ENCODE results near the gene HGS. TPM values are rescaled to one million over a fixed set of nuclear protein-coding genes. Genes with fewer than 3 reads are reported as not detected.

HGS gene
- total RNA-seq, 1 donor from 2014 or later, result 92.0 TPM

- Histone ChIP-seq H3K9me3 (no peaks in the 10 kb centered on the region), H3K27ac (no peak overlapping the region), H3K4me1 (peaks cover 11% of the 10 kb centered on the region), H3K36me3 (peaks cover 96% of the 10 kb centered on the region), H3K4me3 (no peak overlapping the region), H3K27me3 (ENCODE audit: low read depth) (no peaks in the 10 kb centered on the region)
- intact Hi-C loops (cut with DNase I), result no loop called here
- no peak for ATAC-seq
- DNase-seq, result no peak
- TF ChIP-seq CTCF (IDR thresholded peaks at IDR 0.05), result no peak
Measured at GRCh38 chr17:81696218-81696941, 12.6 kb downstream of the HGS start.

DNA sequence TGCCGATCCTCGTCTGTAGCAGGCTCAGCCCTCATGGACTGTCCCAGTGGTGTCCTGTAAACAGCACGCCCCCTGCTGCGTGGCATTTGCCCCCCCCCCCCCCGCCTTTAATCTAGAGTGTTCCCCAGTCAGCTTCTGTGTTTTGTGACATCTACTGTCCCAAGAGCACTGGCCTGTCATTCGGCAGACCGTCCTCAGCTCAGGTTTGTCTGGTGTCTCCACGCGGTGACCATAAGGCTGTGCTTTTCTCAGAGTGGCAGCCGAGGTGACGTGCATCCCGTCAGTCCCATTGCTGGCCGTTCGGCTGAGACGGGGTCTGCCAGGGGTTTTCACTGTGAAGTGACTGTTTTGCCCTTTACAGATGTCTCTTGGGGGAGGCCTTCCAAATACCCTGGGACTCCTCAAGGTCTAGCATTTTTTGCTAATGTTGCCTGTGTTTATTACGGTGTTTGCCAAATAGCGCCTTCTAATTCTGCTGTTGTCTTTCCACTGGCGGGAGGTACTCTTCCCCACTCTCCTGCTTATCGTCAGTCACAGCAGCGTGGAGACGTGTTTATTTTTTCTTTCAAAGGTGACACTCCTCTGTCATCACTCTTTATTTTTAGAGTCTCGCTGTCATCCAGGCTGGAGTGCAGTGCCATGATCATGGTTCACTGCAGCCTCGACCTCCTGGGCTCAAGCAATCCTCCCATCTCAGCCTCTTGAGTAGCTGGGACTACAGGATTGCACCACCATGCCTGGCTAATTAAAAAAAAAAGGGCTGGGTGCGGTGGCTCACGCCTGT, 13.6 kb downstream of the HGS start:
- DNase-seq, result no peak

DNA sequence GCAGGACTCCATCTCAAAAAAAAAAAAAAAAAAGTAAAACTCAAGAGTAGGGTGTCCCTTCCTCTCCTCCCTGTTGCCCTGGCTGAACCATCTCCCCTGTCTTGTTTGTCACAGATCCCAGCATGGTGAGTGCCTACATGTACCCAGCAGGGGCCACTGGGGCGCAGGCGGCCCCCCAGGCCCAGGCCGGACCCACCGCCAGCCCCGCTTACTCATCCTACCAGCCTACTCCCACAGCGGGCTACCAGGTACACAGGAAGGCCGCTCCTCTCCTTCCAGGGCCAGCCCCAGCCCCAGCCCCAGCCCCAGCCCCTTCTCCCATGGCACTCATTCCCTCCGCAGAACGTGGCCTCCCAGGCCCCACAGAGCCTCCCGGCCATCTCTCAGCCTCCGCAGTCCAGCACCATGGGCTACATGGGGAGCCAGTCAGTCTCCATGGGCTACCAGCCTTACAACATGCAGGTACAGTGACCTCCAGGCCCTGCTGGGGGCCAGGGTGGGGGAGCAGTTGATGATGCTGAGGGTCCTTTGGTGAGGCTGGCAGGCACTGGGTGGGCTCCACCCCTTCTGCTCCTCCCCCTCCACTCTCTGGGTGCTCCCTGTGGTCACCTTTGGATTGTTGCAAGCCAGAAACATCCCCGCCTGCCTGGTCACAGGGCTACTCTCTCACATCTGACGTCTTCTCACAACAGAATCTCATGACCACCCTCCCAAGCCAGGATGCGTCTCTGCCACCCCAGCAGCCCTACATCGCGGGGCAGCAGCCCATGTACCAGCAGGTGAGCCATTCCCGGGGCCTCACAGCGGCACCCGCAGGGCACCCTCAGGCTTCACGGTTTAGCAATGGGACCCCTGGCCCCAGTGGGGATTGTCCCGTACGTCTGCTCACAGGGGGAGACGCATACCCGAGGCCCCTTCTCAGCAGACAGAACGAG, 16.8 kb downstream of the HGS start:
- Histone ChIP-seq H3K36me3 (peaks cover 63% of the 10 kb centered on the region), H3K4me1 (peaks cover 36% of the 10 kb centered on the region), H3K27me3 (ENCODE audit: low read depth) (no peaks in the 10 kb centered on the region), H3K4me3 (no peak overlapping the region), H3K9me3 (no peaks in the 10 kb centered on the region), H3K27ac (no peak overlapping the region)
- DNase-seq, result no peak
- ATAC-seq, result no peak
- TF ChIP-seq CTCF (IDR thresholded peaks at IDR 0.05), result no peak
- intact Hi-C loops (cut with DNase I), result no loop called here

More for the DNA sequence above, 13.6 kb downstream of the HGS start:
- ATAC-seq, result no peak
- Histone ChIP-seq H3K9me3 (no peaks in the 10 kb centered on the region), H3K4me1 (peaks cover 21% of the 10 kb centered on the region), H3K27ac (no peak overlapping the region), H3K36me3 (peaks cover 92% of the 10 kb centered on the region), H3K27me3 (ENCODE audit: low read depth) (no peaks in the 10 kb centered on the region), H3K4me3 (no peak overlapping the region)
- intact Hi-C loops (cut with DNase I), result no loop called here
- TF ChIP-seq CTCF (IDR thresholded peaks at IDR 0.05), result no peak

DNA sequence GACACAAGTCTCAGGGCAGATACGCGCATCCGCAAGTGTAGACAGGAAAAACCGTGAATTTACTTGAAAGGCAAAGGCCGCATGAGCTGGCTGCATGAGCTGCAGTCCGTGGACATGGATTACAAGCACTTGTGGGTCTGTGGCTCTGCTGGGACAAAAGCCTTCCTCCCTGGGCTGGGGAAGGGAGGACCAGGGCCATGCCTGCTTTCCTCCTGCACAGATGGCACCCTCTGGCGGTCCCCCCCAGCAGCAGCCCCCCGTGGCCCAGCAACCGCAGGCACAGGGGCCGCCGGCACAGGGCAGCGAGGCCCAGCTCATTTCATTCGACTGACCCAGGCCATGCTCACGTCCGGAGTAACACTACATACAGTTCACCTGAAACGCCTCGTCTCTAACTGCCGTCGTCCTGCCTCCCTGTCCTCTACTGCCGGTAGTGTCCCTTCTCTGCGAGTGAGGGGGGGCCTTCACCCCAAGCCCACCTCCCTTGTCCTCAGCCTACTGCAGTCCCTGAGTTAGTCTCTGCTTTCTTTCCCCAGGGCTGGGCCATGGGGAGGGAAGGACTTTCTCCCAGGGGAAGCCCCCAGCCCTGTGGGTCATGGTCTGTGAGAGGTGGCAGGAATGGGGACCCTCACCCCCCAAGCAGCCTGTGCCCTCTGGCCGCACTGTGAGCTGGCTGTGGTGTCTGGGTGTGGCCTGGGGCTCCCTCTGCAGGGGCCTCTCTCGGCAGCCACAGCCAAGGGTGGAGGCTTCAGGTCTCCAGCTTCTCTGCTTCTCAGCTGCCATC, 17.7 kb downstream of the HGS start:
- H3K4me3 ChIP-seq, result peak overlapping the region; percentile 95
- TF ChIP-seq CTCF (IDR thresholded peaks at IDR 0.05), result no peak
- no peaks in the 10 kb centered on the region for H3K27me3 ChIP-seq (ENCODE audit: low read depth)
- peaks cover 63% of the 10 kb centered on the region for H3K36me3 ChIP-seq
- H3K27ac ChIP-seq, result peak overlapping the region; percentile 98
- H3K4me1 ChIP-seq, result peaks cover 36% of the 10 kb centered on the region
- no peak for DNase-seq
- no peaks in the 10 kb centered on the region for H3K9me3 ChIP-seq
- intact Hi-C loops (cut with DNase I), result no loop called here
- no peak for ATAC-seq

Measured in lower lobe of right lung (tissue), 2 donors.